GM12878 (cell line): ENCODE results near the gene TKTL1. TPM values are rescaled to one million over a fixed set of nuclear protein-coding genes. Genes with fewer than 3 reads are reported as not detected.

Experiments used
- ATAC-seq: fragments of 200-7000 bp; cut with Tn5 transposase; 3 replicates; pipeline ENCODE4 v1.9.1; 2020; ENCODE audit warnings: mild to moderate bottlenecking, moderate library complexity
- BruUV-seq: library from RNA; stranded (reverse); fragments of 400-500 nt; replicated peaks from 2 replicates; lab custom pipeline; 2021; lab: Mats Ljungman, UMichigan
- CTCF ChIA-PET: fragments of 300-600 bp; sonication (Branson Sonifier 250); formaldehyde crosslinking; extraction: SDS; loops from one replicate; lab custom pipeline; 2021; ENCODE audit warnings: inconsistent platforms; lab: Yijun Ruan, JAX
- POLR2A ChIA-PET: fragments of 350-600 bp; formaldehyde crosslinking; extraction: SDS; loops from one replicate; lab custom pipeline; 2021; ENCODE audit warnings: inconsistent platforms; lab: Charles Lee
- RAD21 ChIA-PET: fragments of 300-600 bp; sonication (Branson Sonifier 250); formaldehyde crosslinking; loops from one replicate; lab custom pipeline; 2023; ENCODE audit warnings: antibody characterized with exemption; ENCODE audit not compliant: unreplicated experiment; lab: Charles Lee
- SMC1A ChIA-PET: fragments of 300-600 bp; sonication (Branson Sonifier 250); formaldehyde crosslinking; loops from one replicate; lab custom pipeline; 2023; ENCODE audit not compliant: unreplicated experiment, uncharacterized antibody; lab: Charles Lee
- DNase-seq: peaks from one replicate; pipeline ENCODE4 v3.0.0-alpha.2; 2011; ENCODE audit warnings: low read depth, low spot score
- FAIRE-seq: peaks from 3 replicates; lab custom pipeline; 2011; peaks lifted over from hg19 to GRCh38; lab: Jason Lieb, UNC
- H2AFZ ChIP-seq: 2 replicates; pipeline ENCODE4 v1.6.0; 2011; ENCODE audit warnings: low read depth, low read length, control low read depth; ENCODE audit not compliant: control insufficient read depth
- H3K27ac ChIP-seq: 2 replicates; pipeline ENCODE4 v1.5.1; 2011; ENCODE audit warnings: control low read depth; ENCODE audit not compliant: control insufficient read depth, insufficient read depth
- H3K27me3 ChIP-seq, 2 experiments: replicated peaks in 1 of 2; 2 replicates each; pipeline versions ENCODE4 v1.6.0 to v1.6.1; 2011; ENCODE audit warnings: low read length in 1 of 2; ENCODE audit not compliant: control insufficient read depth in 2 of 2, insufficient read depth in 2 of 2
- H3K36me3 ChIP-seq, 2 experiments: 2 replicates each; pipeline ENCODE4 v1.5.1; 2011; ENCODE audit warnings: low read length in 1 of 2; ENCODE audit not compliant: control insufficient read depth in 2 of 2, insufficient read depth in 2 of 2
- H3K4me1 ChIP-seq: 2 replicates; pipeline ENCODE4 v1.6.1; 2011; ENCODE audit warnings: mild to moderate bottlenecking, low read length, moderate library complexity, mixed read lengths; ENCODE audit not compliant: control insufficient read depth, insufficient read depth
- H3K4me2 ChIP-seq: 2 replicates; pipeline ENCODE4 v1.6.0; 2011; ENCODE audit warnings: control low read depth; ENCODE audit not compliant: control insufficient read depth, insufficient read depth
- H3K4me3 ChIP-seq: fragments of 200-600 bp; sonication (generic); 2 replicates; pipeline ENCODE4 v1.5.1; 2016
- H3K79me2 ChIP-seq: 2 replicates; pipeline ENCODE4 v1.6.0; 2011; ENCODE audit warnings: low read length; ENCODE audit not compliant: control insufficient read depth, insufficient read depth
- H3K9ac ChIP-seq: 2 replicates; pipeline ENCODE4 v1.8.0; 2011; ENCODE audit warnings: low read length, control low read depth, mixed read lengths; ENCODE audit not compliant: control insufficient read depth, insufficient read depth
- H3K9me3 ChIP-seq: replicated peaks from 3 replicates; pipeline ENCODE4 v1.5.1; 2011; ENCODE audit warnings: mild to moderate bottlenecking, low read length; ENCODE audit not compliant: control insufficient read depth, insufficient read depth
- H4K20me1 ChIP-seq: 2 replicates; pipeline ENCODE4 v1.6.0; 2011; ENCODE audit not compliant: control insufficient read depth, insufficient read depth
- RAD51 ChIP-seq: fragments of 450-650 bp; IDR thresholded peaks from 2 replicates; pipeline ENCODE4 v1.6.1; 2016; ENCODE audit warnings: moderate library complexity, mild to moderate bottlenecking, inconsistent platforms
- RCOR1 ChIP-seq: conservative IDR thresholded peaks from 2 replicates; pipeline ENCODE4 v1.6.1; 2012; ENCODE audit warnings: low read depth, low read length, improper control_type of control experiment
- WGBS: methylation state at CpG from one replicate; pipeline ENCODE4 v1.1.6; 2016; ENCODE audit warnings: low lambda C conversion rate; ENCODE audit not compliant: insufficient replicate concordance, insufficient coverage; ENCODE audit errors: missing lambda C conversion rate; 5-methylcytosine and 5-hydroxymethylcytosine counted together
- in situ Hi-C: fragments of 300-500 bp; cut with MboI; formaldehyde crosslinking; loops from 9 replicates; pipeline ENCODE4 v1.14.3; 2018; ENCODE audit warnings: mixed read lengths
- intact Hi-C: fragments of 100-400 bp; cut with micrococcal nuclease; formaldehyde crosslinking; loops from one replicate; pipeline ENCODE4 v1.14.2; 2022; ENCODE audit not compliant: unreplicated experiment
- polyA plus RNA-seq, 11 experiments: library from polyadenylated mRNA; depleted of rRNA in 4 of 11; unstranded in 6 of 11; stranded (reverse) in 5 of 11; fragments of >200 nt; fragmentation: Nextera tagmentation in 4 of 11; fragmentation: Illumina TruSeq in 1 of 11; extraction: Ambion mirVana in 4 of 11; extraction: Trizol in 1 of 11; gene quantifications; 1 replicate in 1 of 11; 2 replicates in 10 of 11; pipeline versions ENCODE4 v1.2.1 to v1.2.3, GENCODE V29; 2011 to 2016; ENCODE audit warnings: inconsistent platforms in 2 of 11, missing spikeins in 2 of 11, low read depth in 1 of 11
- total RNA-seq, 4 experiments: library from RNA; depleted of rRNA in 3 of 4; stranded (reverse); fragments of >200 nt in 3 of 4; fragmentation: Illumina TruSeq in 1 of 4; extraction: Trizol in 1 of 4; gene quantifications; 2 replicates each; pipeline versions ENCODE4 v1.2.1 to v1.2.3, GENCODE V29; 2013 to 2021
- TF ChIP-seq, protein P1 (sequence below): IDR thresholded peaks from 2 replicates; pipeline ENCODE4 v1.6.1; 2011; ENCODE audit warnings: borderline replicate concordance, low read depth, mild to moderate bottlenecking, moderate library complexity, low read length; ENCODE audit not compliant: insufficient read depth, poor library complexity, severe bottlenecking

The TKTL1 gene
- total and polyA plus RNA-seq, 10 of the 15 experiments (the other 5 are each of a cell fraction or from before 2014, with no cell fraction given) = 0.01 to 0.07 TPM; not detected in 8

- Histone ChIP-seq H4K20me1 (no peaks in the 10 kb centered on the region), H3K9ac (no peak overlapping the region), H3K9me3 (no peaks in the 10 kb centered on the region; the same call in 2 of the 3 replicates), H3K27me3 (no peaks in the 10 kb centered on the region), H3K79me2 (peaks cover 16% of the 10 kb centered on the region), H3K4me1 (peaks cover 11% of the 10 kb centered on the region), H3K36me3 (no peaks in the 10 kb centered on the region; a peak in 1 of 4 replicates), H3K4me3 (no peak overlapping the region), H2AFZ (no peak overlapping the region), H3K27ac (no peak overlapping the region), H3K4me2 (no peak overlapping the region)
- BruUV-seq = no TSS peak
- DNase-seq (no peak), FAIRE-seq (no peak), ATAC-seq (no peak)
- in situ Hi-C loops = loop anchor here (5.0 kb wide), 1 partner anchor 161 kb away; no protein-coding TSS in a partner anchor
- SMC1A ChIA-PET = no interaction called here
- intact Hi-C loops = loop anchor here (10.0 kb wide), 1 partner anchor 48 kb away; the partner anchor contains the start of gene ATP6AP1
- WGBS = 48% methylated on average over 3 of the region's 3 CpGs
- RAD21 ChIA-PET = no interaction called here
- POLR2A ChIA-PET = interaction anchor here (1.2 kb wide), 1 partner anchor 23 kb away, joined by 3 read pairs; no protein-coding TSS in a partner anchor
- CTCF ChIA-PET = no interaction called here
- TF ChIP-seq RAD51 = no peak
- TF ChIP-seq, protein P1, sequence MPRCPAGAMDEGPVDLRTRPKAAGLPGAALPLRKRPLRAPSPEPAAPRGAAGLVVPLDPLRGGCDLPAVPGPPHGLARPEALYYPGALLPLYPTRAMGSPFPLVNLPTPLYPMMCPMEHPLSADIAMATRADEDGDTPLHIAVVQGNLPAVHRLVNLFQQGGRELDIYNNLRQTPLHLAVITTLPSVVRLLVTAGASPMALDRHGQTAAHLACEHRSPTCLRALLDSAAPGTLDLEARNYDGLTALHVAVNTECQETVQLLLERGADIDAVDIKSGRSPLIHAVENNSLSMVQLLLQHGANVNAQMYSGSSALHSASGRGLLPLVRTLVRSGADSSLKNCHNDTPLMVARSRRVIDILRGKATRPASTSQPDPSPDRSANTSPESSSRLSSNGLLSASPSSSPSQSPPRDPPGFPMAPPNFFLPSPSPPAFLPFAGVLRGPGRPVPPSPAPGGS = no peak
- no peak for TF ChIP-seq RCOR1
Observed at GRCh38 chrX:154376774-154377173, 81.2 kb downstream of the TKTL1 start.
